ENCODE results near the gene RBM6.
"Not testable (repeated sequence)": the region's sequence is repeated elsewhere in the genome, so short reads cannot be mapped to it uniquely, and the experiment has no call there.

The RBM6 gene, protein sequence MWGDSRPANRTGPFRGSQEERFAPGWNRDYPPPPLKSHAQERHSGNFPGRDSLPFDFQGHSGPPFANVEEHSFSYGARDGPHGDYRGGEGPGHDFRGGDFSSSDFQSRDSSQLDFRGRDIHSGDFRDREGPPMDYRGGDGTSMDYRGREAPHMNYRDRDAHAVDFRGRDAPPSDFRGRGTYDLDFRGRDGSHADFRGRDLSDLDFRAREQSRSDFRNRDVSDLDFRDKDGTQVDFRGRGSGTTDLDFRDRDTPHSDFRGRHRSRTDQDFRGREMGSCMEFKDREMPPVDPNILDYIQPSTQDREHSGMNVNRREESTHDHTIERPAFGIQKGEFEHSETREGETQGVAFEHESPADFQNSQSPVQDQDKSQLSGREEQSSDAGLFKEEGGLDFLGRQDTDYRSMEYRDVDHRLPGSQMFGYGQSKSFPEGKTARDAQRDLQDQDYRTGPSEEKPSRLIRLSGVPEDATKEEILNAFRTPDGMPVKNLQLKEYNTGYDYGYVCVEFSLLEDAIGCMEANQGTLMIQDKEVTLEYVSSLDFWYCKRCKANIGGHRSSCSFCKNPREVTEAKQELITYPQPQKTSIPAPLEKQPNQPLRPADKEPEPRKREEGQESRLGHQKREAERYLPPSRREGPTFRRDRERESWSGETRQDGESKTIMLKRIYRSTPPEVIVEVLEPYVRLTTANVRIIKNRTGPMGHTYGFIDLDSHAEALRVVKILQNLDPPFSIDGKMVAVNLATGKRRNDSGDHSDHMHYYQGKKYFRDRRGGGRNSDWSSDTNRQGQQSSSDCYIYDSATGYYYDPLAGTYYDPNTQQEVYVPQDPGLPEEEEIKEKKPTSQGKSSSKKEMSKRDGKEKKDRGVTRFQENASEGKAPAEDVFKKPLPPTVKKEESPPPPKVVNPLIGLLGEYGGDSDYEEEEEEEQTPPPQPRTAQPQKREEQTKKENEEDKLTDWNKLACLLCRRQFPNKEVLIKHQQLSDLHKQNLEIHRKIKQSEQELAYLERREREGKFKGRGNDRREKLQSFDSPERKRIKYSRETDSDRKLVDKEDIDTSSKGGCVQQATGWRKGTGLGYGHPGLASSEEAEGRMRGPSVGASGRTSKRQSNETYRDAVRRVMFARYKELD

DNA sequence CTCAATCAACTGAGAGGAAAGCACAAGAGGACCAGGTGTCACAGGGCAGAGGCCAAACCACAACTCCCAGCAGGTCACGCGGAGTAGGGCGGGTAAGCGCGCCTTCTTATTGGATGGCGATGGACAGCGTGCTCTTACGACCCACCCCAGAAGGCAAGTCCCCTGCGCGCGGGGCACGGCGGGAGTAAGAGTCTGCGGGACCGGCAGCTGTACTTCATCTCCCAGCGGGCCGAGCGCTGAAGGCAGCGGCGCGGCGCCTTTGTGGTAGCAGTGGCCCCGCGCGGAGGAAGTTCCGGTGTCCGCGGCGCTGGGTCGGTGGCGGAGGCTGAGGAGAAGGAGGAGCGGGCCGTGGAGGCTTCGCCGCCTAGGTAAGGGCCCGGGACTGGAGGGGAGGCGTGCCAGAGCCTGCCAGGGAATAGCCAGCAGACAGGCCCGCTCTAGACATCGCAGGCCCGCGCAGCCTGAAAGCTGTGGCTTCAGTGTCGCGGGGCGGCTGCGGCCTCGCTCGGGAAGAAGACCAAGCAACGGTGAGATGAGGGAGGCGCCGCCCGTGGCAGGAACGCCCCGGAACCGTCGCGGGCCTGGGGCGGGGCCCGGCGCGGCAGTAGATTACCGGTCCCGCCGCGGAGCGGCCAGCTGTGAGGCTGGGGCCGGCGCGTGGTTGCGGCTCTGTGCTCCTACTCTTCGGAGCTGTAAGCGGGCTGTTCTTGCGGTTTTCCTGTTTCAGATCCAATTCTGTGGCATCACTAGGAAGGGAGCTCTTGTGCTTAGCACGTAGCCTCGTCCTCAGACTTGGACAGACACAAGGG lies at the start of gene RBM6:
RBM6 (plus strand) TSS at position 293 of the 809 bp plus-strand sequence. CDS start 22,492 bp downstream, outside the sequence.
- peak; percentile 59 to 99 (median 97) for DNase-seq

DNA sequence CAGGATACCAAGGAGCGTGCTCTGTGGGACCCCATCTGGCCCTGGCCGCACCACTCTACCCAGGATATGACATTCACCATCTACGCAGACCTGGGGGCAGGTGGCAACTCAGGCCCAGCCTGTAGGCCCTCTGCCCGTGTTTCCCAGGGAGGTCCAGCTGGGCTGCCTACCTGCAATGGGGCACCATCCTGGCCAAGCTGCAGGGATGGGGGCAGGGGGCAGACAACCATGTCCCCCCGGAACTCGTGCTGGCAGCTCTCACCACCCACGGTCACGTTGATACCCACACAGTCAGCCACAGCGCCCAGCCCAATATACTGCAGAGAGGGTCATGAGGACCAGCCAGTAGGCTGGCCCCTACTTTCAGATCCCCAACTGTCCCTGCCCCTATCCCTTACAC lies 44.2 kb upstream of the RBM6 start:
- no peak for DNase-seq

DNA sequence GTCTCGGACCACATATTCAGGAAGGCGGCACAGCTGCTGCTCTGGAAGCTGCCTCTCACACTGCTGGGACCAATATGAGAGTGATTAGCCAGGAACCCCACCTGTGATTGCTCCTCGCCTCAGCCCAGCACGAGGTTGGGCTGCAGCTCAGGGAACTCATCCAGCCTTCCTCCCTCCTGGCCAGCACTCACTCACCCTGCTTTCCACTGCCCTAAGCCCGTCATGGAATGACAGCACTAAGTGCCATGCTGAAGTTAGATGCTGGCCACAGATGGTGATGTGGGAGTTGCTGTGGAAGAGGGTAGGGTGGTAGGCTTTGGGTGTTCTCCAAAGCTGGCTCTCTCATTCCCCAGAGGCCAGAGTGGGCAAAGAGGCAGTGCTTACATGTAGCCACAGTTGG lies 43.6 kb upstream of the RBM6 start:
- peak in 1 of 51 donors; percentile 28 for DNase-seq

DNA sequence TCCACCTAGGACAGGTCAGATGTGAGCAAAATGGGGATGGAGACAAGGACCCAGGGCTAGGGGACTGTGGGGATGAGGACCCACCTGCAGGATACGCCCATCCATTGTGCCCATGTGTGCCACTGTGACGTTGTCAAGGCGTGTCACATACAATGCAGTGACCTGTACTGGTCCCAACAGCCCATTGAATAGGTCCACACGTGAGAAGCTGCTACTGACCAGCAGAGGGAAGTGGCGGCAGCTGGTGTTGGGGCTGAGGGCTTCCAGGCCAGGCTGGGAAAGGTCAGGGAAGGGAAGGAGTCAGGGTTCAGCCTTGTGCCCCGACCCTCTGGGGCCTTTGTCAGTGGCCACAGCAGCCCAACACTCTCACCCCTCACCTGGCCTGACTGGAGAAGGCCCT lies 41.0 kb upstream of the RBM6 start:
- no peak for DNase-seq

DNA sequence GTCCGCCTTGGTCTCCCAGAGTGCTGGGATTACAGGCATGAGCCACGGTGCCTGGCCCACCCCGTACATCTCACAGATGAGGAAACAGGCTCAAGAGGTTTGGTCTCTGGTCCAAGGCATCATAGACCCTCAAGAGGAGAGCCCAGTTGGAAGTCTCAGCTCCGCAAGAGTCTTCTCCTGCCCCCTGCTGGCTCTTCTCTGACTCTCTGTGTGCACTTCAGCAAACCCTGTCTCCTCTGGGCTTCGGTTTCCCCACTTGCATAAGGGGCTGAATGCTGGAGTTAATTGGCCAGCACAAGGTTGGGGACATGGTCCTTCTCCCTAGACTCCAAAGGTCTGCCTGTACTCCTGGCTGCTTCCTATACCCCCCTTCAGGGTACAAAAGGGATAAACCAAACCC lies 40.1 kb upstream of the RBM6 start:
- DNase-seq, result no peak

DNA sequence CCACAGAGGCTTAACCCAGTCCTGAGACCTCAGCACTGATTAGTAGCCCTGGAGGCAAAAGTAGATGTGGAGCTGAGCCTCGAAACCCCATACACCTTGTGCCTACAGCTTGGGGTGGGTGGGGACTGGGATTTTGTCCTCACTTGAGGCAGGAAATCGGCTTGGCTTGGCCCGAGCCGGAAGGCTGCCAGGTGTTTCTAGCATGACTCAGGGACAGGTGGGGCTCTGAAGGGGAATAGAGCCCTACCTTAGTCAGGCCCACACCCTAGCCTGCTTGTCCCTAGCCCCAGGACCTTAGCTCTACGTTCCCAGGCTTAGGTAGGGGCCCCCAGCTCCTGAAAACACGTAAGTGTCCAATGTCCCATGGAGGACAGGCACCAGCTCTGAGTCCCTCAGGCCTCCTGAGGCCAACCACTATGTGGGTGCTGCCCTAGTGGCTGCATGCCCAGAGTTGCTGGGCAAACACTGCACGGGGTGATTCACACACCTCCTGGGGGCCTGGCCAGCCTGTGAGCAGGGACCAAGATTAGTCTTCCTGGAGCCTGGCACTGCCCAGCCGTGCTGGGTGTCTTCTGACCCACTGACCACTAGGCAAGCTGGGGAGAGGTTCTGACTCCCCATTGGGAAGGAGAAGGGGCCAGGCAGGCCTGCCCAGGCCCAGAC lies 39.3 kb upstream of the RBM6 start:
- peak in 8 of 51 donors; percentile 7 to 64 (median 22) for DNase-seq

DNA sequence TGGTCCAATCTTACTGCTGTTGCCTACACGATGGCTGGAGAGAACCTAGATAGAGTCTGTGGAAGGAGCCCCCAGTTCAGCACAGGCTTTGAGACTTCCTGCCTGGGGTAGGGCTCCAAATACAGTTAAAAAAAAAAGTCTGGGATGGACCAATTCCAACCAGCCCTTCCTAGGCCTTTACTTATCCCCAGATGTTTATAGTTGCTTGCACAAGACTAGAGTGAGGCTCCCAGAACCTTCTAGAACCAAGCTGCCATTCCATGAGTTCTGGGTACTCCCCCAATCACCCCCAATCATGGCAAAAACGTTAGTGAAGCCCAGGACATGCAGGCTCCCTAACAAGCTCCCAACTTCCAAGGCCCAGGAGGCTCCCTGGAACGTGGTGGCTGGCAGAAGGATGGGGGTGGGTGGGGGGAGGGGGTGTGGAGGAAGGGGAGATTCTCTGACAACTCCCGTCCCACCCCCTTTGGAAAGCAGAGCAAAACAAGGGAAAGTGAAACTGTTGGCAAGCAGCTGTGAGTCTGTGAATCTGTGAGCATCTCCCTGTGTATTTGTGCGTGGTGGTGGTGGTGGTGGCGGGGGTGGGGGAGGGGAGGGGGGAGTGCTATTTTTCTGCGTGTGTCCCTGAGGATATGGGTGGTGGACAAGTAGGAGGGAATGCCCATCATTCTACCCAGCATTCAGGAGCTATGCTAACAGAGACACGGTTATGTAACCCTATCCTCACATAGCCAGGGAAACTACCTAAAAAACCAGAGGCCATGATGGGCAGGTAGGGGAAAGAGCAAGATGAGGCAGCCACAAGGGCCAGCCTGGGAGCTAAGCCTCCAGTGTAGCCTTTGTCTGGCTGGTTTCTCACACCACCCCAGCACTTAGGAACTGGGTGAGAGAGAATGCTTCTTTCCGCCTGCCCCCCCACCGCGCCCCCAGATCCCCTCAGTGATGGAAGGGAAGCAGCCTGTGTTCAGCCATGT lies 38.3 kb upstream of the RBM6 start:
- DNase-seq, result no peak

DNA sequence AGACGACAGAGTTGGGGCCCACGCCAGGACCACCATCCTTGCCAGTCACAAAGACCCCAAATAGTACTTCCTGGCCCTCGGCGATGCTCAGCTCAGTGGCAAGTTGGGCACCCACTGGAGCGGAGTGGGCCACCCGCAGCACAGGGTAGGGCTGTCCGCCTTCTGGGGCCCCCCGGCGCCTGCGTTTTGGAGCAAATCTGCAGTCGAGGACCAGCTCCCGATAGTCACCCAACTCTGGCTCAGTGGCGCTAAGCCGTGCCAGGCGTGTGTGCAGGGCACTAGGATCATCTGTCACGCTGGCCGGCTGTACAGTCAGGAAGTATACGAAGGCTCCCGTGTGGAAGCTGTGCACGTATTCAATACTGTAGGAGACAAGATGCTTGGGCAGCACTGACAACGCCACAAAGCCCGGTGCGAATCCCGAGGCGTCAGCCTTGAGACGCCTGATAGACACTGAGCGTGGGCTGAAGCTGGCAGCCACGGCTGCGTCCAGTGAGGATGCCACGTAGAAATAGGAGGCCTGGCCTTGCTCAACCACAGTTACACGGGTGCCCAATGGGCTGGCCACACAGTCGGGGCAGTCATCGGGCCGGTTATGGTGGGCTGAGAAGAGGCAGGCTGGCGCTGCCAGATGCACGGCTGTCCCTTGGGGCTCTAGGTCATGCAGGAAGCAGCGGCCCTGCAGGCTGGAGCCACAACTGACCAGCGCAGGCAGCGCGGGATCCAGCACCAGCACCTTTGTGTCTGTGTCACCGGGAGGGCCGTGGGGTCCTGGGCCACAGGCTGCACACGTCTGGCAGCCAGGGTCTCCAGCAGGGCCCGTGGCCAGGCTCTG lies 37.2 kb upstream of the RBM6 start:
- no peak for DNase-seq

DNA sequence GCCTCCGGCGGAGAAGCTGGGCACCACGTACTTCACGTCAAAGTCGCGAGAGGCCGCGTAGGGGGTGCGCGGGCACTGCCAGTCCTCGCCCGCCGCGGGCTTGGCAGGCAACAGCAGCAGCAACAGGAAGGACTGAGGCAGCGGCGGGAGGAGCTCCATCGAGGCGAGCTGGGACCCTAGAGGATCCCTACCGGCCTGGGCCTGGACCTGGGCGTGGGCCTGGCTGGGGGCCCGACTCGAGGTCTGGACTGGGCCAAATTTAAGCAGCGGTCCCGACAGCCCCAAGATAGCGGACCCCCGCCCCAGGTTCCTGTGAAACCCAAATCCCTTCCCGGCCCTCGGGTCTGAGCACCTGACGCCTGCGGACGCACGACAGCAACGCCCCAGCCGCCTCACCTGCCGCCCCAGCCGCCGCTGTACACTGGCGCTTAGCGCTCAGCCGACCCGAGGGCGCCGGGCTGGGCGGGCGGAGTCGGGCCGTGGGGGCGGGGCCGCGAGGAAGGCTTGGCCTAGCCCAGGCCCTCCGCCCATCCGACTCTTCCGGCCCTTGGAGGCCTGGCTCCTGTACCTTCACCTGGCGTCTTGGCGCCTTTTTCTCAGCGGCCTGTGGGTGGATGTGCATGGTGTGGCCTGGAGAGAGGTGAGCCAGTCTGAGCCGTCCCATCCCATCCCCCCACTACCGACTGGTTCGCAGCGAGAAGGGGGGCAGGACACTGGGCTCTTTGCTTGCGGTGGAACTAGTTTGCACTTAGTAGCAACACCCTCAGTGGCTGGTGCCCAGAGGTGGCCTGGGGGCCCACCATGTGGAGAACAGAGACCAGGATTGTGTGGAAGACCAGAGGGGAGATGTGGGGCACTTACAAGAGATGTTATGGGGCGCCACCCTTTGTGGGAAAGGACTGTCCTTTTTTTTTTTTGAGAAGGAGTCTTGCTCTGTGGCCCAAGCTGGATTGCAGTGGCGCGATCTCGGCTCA lies 36.2 kb upstream of the RBM6 start, which contains the start of gene MST1R:
MST1R (minus strand) TSS at position 423 of the 974 bp plus-strand sequence; CDS start at position 159, 264 bp downstream.
- peak in 1 of 51 donors; percentile 12 for DNase-seq

DNA sequence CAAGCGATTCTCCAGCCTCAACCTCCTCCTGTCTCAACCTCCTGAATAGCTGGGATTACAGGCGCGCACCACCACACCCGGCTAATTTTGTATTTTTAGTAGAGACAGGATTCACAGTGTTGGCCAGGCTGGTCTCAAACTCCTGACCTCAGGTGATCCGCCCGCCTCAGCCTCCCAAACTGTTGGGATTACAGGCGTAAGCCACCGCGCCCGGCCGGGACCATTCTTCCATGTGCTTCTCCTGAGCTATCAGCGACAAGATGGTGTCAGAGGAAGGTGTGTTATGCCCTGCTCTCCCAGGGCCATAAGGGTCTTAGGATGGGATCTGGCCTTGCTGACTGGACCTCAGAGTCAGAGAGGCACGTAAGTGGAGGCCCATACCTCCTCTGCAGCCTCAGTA lies 35.5 kb upstream of the RBM6 start:
- DNase-seq, result not testable (repeated sequence)

DNA sequence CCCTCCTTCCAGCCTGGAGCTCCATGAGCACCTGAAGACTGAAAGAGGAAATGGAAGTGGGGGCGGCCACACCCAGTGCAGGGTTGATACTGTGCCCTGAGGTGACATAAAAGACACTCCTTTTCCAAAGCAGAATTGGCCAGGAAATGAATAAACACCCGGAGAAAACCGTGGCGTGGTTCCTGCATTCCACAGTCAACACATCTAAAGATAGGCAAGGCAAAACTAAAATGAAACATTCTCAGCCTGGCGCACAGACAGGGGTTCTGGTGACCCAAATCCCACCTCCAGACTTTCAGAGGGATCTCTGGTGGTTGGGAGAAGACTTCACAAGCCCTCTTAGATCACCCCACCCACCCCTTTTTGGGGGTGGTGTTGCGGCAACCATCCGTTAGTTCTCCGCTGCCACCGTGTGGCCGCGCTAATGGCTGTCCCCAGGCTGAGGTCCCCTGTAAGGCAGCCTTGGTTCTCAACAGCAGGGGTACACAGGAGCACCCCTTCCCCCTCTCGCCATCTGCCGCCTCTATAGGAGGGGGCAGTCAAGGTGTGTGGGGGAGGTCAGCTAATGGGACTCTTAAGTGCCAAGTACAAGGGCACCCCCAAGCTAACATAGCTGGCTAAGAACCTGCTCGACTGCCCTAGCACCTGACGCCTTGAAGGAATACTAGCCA lies 33.7 kb upstream of the RBM6 start:
- peak in 20 of 51 donors; percentile 3 to 48 (median 18) for DNase-seq

DNA sequence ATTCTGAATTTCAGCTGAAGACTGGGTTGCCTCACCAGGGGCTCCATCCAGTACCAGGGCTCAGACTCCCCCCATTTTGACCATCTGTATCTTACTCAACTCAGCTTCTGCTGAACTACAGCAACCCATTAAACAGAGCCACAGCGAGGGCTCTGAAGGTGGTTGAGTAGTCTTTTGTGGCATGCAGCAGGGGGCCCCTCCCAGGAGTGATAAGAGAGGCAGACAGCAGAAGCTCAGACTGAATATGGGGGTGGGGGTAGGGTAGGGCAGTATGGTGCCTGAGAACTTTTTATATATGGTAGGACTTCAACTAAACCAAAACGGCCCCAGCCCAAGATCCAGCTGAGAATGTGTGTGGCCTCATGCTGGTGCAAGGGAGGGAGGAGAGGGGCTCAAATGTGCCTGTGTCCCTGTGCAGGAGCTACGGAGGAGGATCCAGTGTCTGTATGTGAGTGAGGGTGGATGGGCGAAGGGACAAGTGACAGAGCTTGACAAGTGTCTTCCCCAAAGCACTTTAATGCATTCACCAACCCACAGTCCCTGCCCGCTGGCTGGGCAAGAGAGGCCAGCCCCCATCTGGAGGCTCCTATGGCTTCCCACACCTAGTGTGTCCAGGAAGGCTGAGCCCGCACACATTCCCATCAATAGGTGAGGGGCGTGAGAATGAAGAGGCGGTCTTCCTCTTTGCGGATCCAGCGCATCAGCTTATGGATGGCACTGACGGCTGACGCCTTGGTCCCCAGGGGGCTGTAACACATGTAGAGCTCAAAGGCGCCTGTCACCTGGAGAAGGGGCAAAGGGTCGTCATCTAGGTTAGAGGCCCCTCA lies 31.4 kb upstream of the RBM6 start:
- DNase-seq, result no peak

DNA sequence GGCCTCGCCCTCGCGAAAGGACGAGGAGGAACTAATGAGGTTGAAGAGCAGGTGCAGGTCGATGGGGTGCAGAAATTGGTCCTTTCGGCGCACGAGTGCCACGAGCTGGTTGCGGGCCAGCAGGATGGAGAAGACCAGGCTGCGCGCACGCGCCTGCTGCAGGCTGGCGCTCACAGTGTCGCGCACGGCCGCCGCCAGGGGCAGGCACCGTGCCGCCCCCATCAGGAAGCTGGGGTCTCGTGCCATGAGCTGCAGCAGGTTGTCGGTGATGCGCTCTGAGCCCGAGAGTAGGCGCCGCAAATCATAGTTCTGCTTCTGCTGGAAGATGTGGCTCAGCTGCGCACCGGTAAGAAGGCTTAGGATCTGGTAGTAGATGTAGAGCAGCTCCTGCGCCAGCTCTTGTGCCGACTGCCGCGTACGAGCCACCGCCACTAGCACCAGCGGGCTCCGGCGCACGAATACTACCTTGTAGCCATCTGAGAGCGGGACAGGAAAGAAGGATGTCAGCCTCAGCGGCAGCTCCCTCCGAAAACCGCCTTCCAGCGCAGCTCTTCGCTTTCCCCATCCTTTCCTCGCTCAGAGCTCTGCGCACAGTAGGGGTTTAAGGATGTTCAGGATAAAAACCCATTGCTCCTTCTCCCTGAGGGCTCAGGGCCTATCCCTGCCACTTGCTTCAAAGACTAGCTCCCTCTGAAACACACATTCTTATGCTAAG lies 29.4 kb upstream of the RBM6 start:
- DNase-seq, result no peak

DNA sequence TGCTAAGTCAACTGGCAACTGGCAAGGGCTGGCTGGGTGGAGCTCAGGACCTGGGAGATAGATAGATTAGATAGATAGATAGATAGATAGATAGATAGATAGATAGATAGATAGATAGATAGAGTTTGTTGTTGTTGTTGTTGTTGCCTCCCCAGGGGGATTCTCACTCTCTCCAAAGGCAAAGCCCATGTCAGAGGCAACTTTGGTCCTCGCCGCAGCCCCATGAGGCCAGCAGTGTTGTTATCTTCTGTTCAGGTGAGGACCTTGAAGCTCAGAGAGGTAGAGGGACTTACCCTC lies 28.9 kb upstream of the RBM6 start:
- no peak for DNase-seq

DNA sequence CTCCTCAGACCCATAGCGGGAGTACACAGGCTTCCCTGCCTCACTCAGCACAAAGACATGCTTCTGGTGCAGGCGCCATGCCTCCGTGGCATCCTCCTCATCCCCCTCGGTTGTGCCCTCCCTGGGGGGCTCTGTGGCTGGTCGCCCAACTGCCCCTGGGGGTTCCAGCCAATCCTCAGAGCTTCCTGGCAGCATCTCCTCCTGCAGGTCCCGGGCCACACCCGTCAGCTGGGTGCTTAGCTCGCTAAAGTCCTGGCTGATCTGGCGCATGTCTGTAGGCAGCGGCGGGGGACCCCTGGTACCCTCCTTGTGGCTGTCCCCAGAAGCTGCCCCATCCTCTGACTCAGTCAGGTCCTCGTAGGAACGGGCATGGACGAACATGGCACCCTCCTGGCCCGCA lies 28.3 kb upstream of the RBM6 start:
- no peak for DNase-seq

Data from hypothalamus (tissue), 51 donors.